GM19240 (cell line): ENCODE results near the gene MRPL28.
"Not testable (repeated sequence)": the region's sequence is repeated elsewhere in the genome, so short reads cannot be mapped to it uniquely, and the experiment has no call there.

Experiments
- DNase-seq: peaks from one replicate; pipeline ENCODE4 v3.0.0; 2011; ENCODE audit warnings: low spot score; ENCODE audit not compliant: insufficient read length

MRPL28 gene

GRCh38 chr16:373848-374615 is 3.7 kb upstream of the MRPL28 start:
- no peak for DNase-seq

GRCh38 chr16:373020-373598 is 2.8 kb upstream of the MRPL28 start:
- no peak for DNase-seq

- DNase-seq: no peak
Measured at GRCh38 chr16:372302-372983, 2.1 kb upstream of the MRPL28 start.

DNA sequence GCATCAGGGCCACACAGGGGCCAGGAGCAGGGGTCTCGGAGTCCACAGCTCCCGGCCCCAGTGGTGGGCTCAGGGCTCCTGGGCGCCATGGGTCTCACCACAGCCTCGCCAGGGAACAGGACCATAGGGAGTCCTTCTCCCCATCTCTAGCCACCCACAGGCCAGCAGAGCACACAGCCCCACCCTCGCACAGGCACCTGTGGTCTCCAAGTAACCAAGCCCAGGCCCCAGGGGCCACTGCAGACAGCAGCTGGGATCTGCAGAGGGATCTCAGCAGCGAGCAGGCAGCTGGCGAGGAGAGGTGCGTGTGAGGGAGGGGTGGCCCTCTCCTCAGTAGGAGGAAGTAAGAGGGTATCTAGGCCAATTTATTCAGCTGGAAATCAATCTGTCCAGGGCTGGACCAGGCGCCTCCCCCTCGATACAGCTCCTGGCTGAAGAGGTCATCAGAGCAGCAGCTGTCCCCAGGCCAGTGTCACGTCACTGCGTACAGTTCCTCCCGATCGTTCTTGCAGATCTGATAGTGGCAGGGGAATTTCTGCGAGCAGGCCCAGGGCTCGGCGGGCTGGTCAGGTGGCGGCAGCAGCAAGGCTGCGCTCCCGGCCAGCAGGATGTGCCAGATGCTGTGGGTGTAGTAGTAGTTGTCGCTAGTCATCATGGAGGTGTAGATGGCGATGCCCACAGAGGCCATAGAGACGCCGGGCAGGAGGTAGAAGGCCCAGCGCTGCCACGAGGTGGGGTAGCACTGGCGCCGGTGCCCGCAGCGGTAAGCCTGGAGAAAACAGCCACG is 1.4 kb upstream of the MRPL28 start:
- no peak for DNase-seq

DNA sequence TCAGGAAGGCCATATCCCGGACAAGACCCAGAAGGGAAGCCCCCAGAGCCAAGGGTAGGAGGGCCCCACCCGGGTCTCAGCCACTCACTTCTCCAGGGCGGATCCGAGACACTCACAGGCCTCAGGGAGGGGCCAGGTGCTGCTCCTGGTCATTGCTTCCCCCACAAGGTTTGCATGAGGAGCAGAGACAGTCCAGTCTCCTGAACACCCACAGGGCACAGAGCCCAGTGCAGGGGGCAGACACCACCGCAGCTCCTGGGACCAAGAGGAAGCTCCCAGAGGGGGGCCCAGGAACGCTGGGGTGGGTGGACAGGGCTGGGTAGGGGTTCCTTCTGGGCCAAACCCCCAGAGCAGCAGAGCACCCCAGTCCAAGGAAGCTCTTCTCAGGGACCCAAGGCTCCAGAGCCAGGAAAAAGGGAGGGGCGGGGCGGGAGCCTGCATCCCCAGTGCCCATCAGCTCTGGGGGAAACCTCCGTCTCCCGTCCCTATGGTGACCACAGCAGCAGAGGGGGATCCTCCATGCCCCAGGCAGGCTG is 709 bp upstream of the MRPL28 start:
- DNase-seq: no peak

- DNase-seq: no peak
Measured at GRCh38 chr16:369866-370436, 387 bp downstream of the MRPL28 start.

DNA sequence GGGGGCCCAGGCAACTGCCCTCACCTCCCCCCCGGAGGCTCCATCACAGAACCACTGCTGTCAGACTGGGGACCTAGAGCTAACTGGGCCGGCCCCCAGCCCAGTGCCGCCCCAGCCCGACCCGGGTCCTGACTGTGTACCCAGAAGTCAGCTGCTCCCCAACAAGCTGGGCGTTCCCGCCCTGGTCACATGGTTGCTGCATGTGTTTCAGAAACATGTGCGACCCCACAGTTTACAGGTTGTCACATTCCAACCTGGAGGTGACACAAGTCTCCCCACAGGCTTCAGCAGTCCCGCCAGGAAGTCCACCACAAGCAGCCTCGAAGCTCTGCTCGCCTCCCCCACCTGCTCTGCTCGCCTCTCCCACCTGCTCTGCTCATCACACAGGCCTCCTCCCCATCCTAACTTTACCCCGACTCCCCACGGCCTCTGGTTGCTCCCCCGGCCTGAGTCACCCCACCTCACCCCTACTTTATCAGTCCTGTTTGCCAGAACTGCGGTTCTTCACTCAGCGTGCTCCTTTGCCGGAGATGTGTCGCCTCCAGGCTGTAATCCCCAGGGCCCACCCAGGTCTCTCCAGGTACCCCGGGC is 968 bp downstream of the MRPL28 start:
- DNase-seq: no peak

DNA sequence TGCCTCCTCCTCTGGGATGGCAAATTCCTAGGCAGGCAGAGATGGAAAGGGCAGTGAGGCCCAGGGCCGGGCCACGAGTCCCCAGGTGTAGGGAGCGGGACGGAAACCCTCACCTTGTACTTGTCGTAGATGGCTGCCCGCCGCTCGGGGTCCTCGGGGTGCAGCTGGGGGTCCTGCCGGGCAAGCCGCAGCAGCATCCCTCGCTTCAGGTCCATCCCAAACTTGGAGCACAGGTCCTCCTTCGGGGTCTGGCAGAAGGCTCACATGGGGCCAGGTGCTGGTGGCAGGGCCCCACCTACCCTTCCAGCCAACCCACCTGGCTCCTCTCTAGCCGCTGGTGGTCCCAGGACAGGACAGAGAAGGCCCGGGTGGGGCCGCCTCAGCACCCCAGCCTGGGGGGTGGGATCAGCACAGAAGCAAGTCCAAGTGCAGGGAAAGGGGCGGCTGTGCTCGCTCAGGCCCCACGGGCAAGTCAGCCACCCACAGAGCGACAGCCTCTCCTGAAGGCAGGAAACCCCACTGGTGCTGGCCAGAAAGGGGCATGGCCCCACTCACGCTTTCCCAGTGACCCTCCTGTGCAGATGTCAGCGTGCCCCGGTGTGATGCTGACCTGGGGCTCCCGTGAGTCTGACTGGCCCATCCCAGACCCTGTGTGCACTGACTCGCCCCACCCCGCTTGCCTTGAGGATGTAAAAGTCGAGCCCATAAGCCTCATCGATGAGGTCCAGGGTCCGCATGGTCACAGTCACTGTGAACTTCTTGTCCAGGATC is 1.8 kb downstream of the MRPL28 start:
- no peak for DNase-seq

- DNase-seq: no peak
Measured at GRCh38 chr16:367333-367903, 2.9 kb downstream of the MRPL28 start.

DNA sequence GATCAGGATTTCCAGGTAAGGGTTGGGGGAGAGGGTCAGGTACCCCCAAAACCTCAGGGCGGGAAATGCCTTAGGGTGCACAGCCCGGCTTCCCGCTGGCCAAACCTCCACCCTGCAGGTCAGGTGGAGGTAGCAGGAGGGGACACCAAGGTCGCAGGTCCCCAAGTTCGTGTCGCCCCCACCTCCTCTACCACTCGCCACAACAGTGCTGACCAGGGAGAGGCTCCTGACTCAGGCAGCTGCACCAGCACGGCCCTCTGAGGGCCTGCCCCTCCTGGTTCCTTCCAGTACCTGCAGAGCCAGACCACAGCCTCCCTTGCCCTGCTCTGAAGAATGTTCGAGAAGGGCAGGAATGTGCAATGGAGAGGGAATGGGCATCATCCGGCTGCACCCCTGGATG is 3.9 kb downstream of the MRPL28 start:
- DNase-seq: no peak

- DNase-seq: no peak
Measured at GRCh38 chr16:364595-365491, 5.5 kb downstream of the MRPL28 start.

DNA sequence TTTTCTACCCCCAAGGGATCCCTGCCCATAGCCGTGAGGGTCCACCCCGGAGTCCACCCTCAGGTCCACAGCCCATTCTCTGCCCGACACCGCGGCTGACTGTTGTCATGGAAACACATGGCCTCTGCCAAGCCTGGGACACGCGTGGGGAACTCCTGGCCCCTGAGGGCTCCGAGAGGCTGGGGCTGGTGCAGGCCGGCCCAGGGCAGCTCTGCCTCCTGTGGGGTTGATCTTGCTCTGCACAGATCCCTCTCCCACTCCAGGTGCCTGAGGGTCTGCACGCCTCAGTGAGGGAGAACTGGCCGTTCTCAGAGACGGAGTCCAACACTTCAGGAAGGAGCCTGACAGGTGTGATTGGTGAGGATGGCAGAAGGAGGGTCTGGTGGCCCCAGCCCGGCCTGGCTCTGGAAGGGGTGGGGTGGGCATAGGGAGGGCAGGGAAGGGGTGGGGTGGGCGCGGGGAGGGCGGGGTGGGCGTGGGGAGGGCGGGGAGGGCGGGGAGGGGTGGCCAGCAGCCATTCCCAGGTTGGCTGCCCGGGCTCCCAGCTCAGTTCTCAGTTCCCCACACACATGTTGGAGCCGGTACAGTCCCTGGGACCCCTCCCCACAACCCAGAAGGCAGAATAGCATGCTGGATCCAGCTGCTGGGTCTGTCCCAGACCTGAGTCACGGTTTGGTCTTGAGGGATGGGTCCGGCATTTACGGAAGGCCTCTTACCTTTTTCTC is 6.4 kb downstream of the MRPL28 start:
- no peak for DNase-seq

- no peak for DNase-seq
Measured at GRCh38 chr16:363110-363765, 7.1 kb downstream of the MRPL28 start.

GRCh38 chr16:362702-362999 is 7.7 kb downstream of the MRPL28 start:
- not testable (repeated sequence) for DNase-seq

DNA sequence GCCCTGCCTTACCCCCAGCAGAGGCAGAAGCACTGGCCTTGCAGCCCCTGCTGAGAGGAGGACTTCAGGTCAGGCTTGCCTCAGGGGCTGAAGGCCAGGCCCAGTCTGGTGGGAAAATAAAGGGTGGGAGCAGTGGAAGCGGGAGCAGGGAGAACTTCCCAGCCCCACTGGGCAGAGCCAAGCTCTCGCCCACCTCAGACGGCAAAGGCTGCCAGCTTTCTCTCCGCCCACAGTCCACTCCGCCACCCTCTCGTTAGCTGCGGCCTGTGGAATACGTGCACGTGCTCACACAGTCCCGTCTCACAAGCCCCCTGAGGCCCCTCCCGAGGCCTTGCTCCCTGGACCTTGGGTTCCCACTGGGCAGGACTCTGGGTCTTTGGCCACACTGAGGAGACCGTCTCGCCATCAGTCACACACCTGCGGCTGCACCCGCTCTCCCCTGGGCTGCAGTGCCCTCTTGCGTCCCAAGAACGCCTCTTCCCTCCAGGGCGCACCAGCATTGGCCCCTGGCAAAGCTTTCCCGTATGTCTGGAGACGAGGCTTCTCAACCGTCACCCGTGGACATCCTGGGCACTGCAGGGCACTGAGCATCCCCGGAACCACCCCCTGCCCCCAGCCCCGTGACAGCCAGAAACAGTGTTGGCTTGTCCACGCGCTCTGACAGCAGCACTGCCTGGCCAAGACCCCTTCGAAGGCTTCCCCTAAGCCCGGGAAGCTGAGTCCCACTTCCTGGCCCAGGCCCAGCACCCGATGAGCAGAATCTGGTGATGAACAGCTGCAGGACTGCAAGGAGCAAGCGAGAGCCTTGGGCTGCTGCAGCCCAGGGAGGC is 8.3 kb downstream of the MRPL28 start:
- peak; percentile 86 for DNase-seq

DNA sequence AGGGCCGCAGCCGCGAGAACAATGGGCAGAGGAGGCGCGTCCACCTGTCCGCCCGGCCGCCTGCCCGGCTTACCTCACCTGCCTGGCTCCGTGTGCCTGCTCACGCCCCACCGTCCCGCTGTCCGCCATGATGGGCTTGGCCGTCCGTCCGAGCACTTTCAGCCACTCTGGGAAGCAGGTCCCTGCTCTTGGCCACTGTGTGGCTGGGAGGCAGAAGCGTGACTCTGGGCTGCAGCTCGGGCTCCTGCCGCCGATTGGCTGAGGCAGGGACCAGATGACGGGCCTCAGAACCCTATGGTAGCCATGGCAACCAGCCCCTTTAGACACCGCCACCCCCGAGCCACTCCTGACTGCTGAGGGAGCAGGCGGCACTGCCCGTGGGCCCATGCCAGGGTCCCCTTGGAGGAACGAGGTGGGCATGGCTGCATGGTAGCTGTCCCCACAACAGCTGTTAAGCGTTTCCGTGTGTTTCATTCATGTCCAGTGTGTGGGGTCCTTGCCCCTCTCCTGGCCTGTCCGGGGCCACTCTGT is 8.9 kb downstream of the MRPL28 start:
- no peak for DNase-seq
